Prostate gland (tissue), 2 donors: ENCODE measurements around the gene CACNG6.

ENCODE experiments used
- POLR2A ChIP-seq: fragments of 450-650 bp; IDR thresholded peaks from one replicate; pipeline ENCODE4 v1.6.1; 2016; ENCODE audit warnings: antibody characterized with exemption, mild to moderate bottlenecking
- POLR2AphosphoS5 ChIP-seq: sonication (generic); formaldehyde crosslinking; IDR thresholded peaks from one replicate; pipeline ENCODE4 v1.6.1; 2017; ENCODE audit warnings: antibody characterized with exemption
- TF ChIP-seq, protein P1 (sequence below), 4 experiments: fragments of 200-600 bp in 2 of 4; fragments of 450-650 bp in 2 of 4; sonication (generic) in 2 of 4; IDR thresholded peaks; 1 replicate in 3 of 4; 2 replicates in 1 of 4; pipeline ENCODE4 v1.5.1; 2016 to 2019; ENCODE audit warnings: antibody characterized with exemption in 4 of 4, mild to moderate bottlenecking in 2 of 4, moderate library complexity in 2 of 4

DNA sequence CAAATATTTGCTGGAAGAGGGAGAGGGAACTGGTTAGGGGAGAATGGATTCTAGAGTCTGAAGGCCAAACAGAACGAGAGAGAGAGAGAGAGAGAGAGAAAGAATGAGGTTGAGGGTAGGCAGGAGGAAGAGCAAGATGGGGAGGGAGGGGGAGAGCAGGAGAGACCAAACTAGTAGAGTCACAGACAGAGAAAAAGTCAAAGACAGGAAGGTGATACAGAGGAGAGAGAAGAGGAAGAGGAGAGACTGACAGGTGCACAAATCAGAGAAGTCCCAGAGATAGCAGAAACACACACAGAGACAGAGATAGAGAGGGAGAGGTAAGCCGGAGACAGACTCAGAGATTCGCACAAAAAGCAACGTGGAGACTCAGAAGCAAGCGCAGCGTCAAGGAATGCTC is 5.6 kb upstream of the CACNG6 start:
- TF ChIP-seq, protein P1, sequence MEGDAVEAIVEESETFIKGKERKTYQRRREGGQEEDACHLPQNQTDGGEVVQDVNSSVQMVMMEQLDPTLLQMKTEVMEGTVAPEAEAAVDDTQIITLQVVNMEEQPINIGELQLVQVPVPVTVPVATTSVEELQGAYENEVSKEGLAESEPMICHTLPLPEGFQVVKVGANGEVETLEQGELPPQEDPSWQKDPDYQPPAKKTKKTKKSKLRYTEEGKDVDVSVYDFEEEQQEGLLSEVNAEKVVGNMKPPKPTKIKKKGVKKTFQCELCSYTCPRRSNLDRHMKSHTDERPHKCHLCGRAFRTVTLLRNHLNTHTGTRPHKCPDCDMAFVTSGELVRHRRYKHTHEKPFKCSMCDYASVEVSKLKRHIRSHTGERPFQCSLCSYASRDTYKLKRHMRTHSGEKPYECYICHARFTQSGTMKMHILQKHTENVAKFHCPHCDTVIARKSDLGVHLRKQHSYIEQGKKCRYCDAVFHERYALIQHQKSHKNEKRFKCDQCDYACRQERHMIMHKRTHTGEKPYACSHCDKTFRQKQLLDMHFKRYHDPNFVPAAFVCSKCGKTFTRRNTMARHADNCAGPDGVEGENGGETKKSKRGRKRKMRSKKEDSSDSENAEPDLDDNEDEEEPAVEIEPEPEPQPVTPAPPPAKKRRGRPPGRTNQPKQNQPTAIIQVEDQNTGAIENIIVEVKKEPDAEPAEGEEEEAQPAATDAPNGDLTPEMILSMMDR (IDR thresholded peaks at IDR 0.05), result no peak
- TF ChIP-seq POLR2A, result no peak
- no peak for TF ChIP-seq POLR2AphosphoS5
